GM23338 (cell line): ENCODE data around the gene ADGRD1. TPM values are rescaled to one million over a fixed set of nuclear protein-coding genes. Genes with fewer than 3 reads are reported as not detected.

Experiments used
- ATAC-seq: fragments of 200-7000 bp; cut with Tn5 transposase; 3 replicates; pipeline ENCODE4 v1.9.1; 2020
- DNase-seq: peaks from one replicate; pipeline ENCODE4 v3.0.0-alpha.2; 2015; ENCODE audit warnings: low spot score
- H2AFZ ChIP-seq: fragments of 200-600 bp; sonication (generic); 2 replicates; pipeline ENCODE4 v1.8.0; 2016; ENCODE audit warnings: antibody characterized with exemption, mild to moderate bottlenecking, moderate library complexity
- H3F3A ChIP-seq: fragments of 200-600 bp; sonication (generic); replicated peaks from 2 replicates; pipeline ENCODE4 v1.8.0; 2017; ENCODE audit warnings: antibody characterized with exemption, mixed run types, low read depth
- H3K27ac ChIP-seq: fragments of 200-600 bp; sonication (generic); 2 replicates; pipeline ENCODE4 v1.6.1; 2016; ENCODE audit warnings: low read depth
- H3K27me3 ChIP-seq: fragments of 200-600 bp; sonication (generic); 2 replicates; pipeline ENCODE4 v1.8.0; 2016; ENCODE audit warnings: mild to moderate bottlenecking, mixed run types, moderate library complexity; ENCODE audit not compliant: insufficient read depth
- H3K36me3 ChIP-seq: fragments of 200-600 bp; sonication (generic); 2 replicates; pipeline ENCODE4 v1.8.0; 2016; ENCODE audit warnings: mild to moderate bottlenecking; ENCODE audit not compliant: insufficient read depth
- H3K4me1 ChIP-seq: fragments of 200-600 bp; sonication (generic); 2 replicates; pipeline ENCODE4 v1.8.0; 2016; ENCODE audit warnings: mild to moderate bottlenecking, moderate library complexity; ENCODE audit not compliant: insufficient read depth
- H3K4me2 ChIP-seq: fragments of 200-600 bp; sonication (generic); 2 replicates; pipeline ENCODE4 v1.7.1; 2017; ENCODE audit warnings: mixed run types
- H3K4me3 ChIP-seq: fragments of 200-600 bp; sonication (generic); 2 replicates; pipeline ENCODE4 v1.6.1; 2016; ENCODE audit warnings: mixed run types
- H3K79me2 ChIP-seq: fragments of 200-600 bp; sonication (generic); replicated peaks from 2 replicates; pipeline ENCODE4 v1.8.0; 2017; ENCODE audit warnings: mild to moderate bottlenecking; ENCODE audit not compliant: insufficient read depth
- H3K9me2 ChIP-seq: fragments of 200-600 bp; sonication (generic); 2 replicates; pipeline ENCODE4 v1.8.0; 2017; ENCODE audit not compliant: insufficient read depth
- H4K20me1 ChIP-seq: fragments of 200-600 bp; sonication (generic); replicated peaks from 2 replicates; pipeline ENCODE4 v1.8.0; 2017; ENCODE audit warnings: mild to moderate bottlenecking; ENCODE audit not compliant: insufficient read depth
- H3K27ac Mint-ChIP-seq: 2 replicates; pipeline ENCODE4 v1.8.0; 2020; ENCODE audit warnings: inconsistent platforms, mild to moderate bottlenecking, moderate library complexity, mixed read lengths
- H3K27me3 Mint-ChIP-seq: 3 replicates; pipeline ENCODE4 v1.8.0; 2022; ENCODE audit warnings: low read depth, mild to moderate bottlenecking, moderate library complexity, mixed read lengths, inconsistent platforms; ENCODE audit not compliant: insufficient read depth, poor library complexity
- H3K36me3 Mint-ChIP-seq: 3 replicates; pipeline ENCODE4 v1.8.0; 2021; ENCODE audit warnings: low read depth, mild to moderate bottlenecking, inconsistent platforms, moderate library complexity, mixed read lengths
- H3K4me1 Mint-ChIP-seq: 3 replicates; pipeline ENCODE4 v1.8.0; 2020; ENCODE audit warnings: mild to moderate bottlenecking, inconsistent platforms, mixed read lengths
- H3K4me3 Mint-ChIP-seq: 3 replicates; pipeline ENCODE4 v1.8.0; 2021; ENCODE audit warnings: moderate library complexity, mild to moderate bottlenecking, inconsistent platforms, mixed read lengths
- H3K9me3 Mint-ChIP-seq: 3 replicates; pipeline ENCODE4 v1.8.0; 2020; ENCODE audit warnings: moderate library complexity, mild to moderate bottlenecking, inconsistent platforms, mixed read lengths
- CREB1 ChIP-seq: fragments of 250-450 bp; sonication (Bioruptor Pico); IDR thresholded peaks from 2 replicates; pipeline ENCODE4 v1.5.0; 2020; ENCODE audit warnings: low read depth, mild to moderate bottlenecking, moderate library complexity
- ETS1 ChIP-seq: IDR thresholded peaks from 2 replicates; pipeline ENCODE4 v1.6.1; 2016; ENCODE audit warnings: antibody characterized with exemption
- EZH2 ChIP-seq: fragments of 200-600 bp; sonication (generic); IDR thresholded peaks from one replicate; pipeline ENCODE4 v1.8.0; 2017; ENCODE audit warnings: antibody characterized with exemption, mild to moderate bottlenecking, low read depth; ENCODE audit not compliant: unreplicated experiment
- EZH2phosphoT487 ChIP-seq: fragments of 200-600 bp; sonication (generic); IDR thresholded peaks from one replicate; pipeline ENCODE4 v1.8.1; 2018; ENCODE audit warnings: antibody characterized with exemption; ENCODE audit not compliant: unreplicated experiment
- JUNB ChIP-seq: IDR thresholded peaks from one replicate; pipeline ENCODE4 v1.6.1; 2016; ENCODE audit warnings: antibody characterized with exemption; ENCODE audit not compliant: unreplicated experiment
- NANOG ChIP-seq: IDR thresholded peaks from 2 replicates; pipeline ENCODE4 v1.6.1; 2016; ENCODE audit warnings: antibody characterized with exemption, borderline replicate concordance
- POLR2AphosphoS5 ChIP-seq: IDR thresholded peaks from 2 replicates; pipeline ENCODE4 v1.6.1; 2016; ENCODE audit warnings: antibody characterized with exemption, low read depth
- STAT1 ChIP-seq: IDR thresholded peaks from one replicate; pipeline ENCODE4 v1.6.1; 2016; ENCODE audit warnings: antibody characterized with exemption; ENCODE audit not compliant: unreplicated experiment
- ZNF114 ChIP-seq: fragments of 250-450 bp; sonication (Bioruptor Pico); IDR thresholded peaks from 2 replicates; pipeline ENCODE4 v1.5.0; 2020; ENCODE audit warnings: mild to moderate bottlenecking, moderate library complexity
- ZNF331 ChIP-seq: fragments of 250-450 bp; sonication (Bioruptor Pico); IDR thresholded peaks from 2 replicates; pipeline ENCODE4 v1.5.0; 2020; ENCODE audit warnings: low read depth, mild to moderate bottlenecking, moderate library complexity
- polyA plus RNA-seq: library from polyadenylated mRNA; unstranded; fragments of >200 nt; fragmentation: Nextera tagmentation; extraction: Ambion mirVana; gene quantifications from 2 replicates; pipeline ENCODE4 v1.2.1, GENCODE V29; 2016
- total RNA-seq: library from RNA; depleted of rRNA; stranded (reverse); fragments of >200 nt; shearing (Covaris generic); gene quantifications from 2 replicates; pipeline ENCODE4 v1.2.3, GENCODE V29; 2014
- TF ChIP-seq, protein P1 (sequence below), 2 experiments: fragments of 200-600 bp in 1 of 2; sonication (generic) in 1 of 2; conservative IDR thresholded peaks; 2 replicates each; pipeline versions ENCODE4 v1.5.1 to v1.6.1; 2016 to 2017; ENCODE audit warnings: antibody characterized with exemption in 2 of 2, low read depth in 2 of 2, mild to moderate bottlenecking in 2 of 2, moderate library complexity in 1 of 2
- TF ChIP-seq, protein P2 (sequence below): IDR thresholded peaks from one replicate; pipeline ENCODE4 v1.6.1; 2018; ENCODE audit warnings: antibody characterized with exemption; ENCODE audit not compliant: unreplicated experiment

ADGRD1 gene
- total and polyA plus RNA-seq, 2 experiments from 2014 or later: 1.4 TPM; not detected in 1

DNA sequence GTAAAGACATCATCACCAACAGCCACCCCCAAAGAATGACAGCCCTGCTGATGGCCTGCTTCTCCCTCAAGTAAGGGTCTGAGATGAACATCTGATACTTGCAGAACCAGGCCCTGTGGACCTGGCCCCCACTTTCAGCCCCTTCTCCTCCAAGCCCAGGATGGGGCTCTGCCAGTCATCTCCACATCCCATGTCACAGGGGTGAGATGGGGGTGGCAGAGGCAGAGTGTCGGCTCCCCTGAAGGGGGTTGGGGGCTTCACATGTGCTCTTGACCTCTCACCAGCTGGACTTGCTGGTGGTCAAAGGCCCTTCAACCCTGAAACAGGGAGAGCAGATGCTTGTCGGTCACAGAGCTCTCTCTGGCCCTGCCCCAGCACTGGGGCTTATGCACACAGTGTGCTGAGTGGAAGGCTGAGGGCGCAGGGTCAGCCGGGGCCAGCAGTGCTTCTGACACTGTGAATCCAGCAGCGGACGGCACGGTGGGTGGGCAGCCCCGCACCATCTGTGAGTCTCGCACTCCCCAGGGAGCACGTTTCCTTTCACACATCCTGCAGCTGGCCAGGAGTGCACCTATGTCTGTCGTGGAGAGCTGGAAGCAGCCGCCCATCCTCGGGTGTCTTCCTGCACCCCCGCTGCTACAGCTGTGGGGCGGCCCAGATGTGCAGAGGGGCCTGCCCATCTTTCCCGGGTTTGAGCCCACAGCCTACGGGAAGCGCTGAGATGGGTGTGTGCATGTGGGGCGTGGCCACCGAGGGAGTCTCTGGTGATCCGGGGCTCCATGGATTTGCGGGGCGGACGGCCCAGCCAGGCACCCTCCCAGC is 94.3 kb downstream of the ADGRD1 start (continued):
- TF ChIP-seq ETS1 (no peak), EZH2 (no peak), ZNF331 (CRISPR knock-in tag) (no peak), JUNB (no peak), POLR2AphosphoS5 (no peak), CREB1 (no peak)
- TF ChIP-seq, protein P1, sequence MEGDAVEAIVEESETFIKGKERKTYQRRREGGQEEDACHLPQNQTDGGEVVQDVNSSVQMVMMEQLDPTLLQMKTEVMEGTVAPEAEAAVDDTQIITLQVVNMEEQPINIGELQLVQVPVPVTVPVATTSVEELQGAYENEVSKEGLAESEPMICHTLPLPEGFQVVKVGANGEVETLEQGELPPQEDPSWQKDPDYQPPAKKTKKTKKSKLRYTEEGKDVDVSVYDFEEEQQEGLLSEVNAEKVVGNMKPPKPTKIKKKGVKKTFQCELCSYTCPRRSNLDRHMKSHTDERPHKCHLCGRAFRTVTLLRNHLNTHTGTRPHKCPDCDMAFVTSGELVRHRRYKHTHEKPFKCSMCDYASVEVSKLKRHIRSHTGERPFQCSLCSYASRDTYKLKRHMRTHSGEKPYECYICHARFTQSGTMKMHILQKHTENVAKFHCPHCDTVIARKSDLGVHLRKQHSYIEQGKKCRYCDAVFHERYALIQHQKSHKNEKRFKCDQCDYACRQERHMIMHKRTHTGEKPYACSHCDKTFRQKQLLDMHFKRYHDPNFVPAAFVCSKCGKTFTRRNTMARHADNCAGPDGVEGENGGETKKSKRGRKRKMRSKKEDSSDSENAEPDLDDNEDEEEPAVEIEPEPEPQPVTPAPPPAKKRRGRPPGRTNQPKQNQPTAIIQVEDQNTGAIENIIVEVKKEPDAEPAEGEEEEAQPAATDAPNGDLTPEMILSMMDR (conservative IDR thresholded peaks at IDR 0.05; ENCODE audit: low read depth in 2 of 2): no peak
- TF ChIP-seq, protein P2, sequence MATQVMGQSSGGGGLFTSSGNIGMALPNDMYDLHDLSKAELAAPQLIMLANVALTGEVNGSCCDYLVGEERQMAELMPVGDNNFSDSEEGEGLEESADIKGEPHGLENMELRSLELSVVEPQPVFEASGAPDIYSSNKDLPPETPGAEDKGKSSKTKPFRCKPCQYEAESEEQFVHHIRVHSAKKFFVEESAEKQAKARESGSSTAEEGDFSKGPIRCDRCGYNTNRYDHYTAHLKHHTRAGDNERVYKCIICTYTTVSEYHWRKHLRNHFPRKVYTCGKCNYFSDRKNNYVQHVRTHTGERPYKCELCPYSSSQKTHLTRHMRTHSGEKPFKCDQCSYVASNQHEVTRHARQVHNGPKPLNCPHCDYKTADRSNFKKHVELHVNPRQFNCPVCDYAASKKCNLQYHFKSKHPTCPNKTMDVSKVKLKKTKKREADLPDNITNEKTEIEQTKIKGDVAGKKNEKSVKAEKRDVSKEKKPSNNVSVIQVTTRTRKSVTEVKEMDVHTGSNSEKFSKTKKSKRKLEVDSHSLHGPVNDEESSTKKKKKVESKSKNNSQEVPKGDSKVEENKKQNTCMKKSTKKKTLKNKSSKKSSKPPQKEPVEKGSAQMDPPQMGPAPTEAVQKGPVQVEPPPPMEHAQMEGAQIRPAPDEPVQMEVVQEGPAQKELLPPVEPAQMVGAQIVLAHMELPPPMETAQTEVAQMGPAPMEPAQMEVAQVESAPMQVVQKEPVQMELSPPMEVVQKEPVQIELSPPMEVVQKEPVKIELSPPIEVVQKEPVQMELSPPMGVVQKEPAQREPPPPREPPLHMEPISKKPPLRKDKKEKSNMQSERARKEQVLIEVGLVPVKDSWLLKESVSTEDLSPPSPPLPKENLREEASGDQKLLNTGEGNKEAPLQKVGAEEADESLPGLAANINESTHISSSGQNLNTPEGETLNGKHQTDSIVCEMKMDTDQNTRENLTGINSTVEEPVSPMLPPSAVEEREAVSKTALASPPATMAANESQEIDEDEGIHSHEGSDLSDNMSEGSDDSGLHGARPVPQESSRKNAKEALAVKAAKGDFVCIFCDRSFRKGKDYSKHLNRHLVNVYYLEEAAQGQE: no peak

- H3K9me3 Mint-ChIP-seq: peaks cover 5% of the 10 kb centered on the region; the same call in 2 of the 3 replicates
- H3K36me3 Mint-ChIP-seq: no peaks in the 10 kb centered on the region
- H3K4me3 Mint-ChIP-seq: no peak overlapping the region
- no peaks in the 10 kb centered on the region for H3K4me1 ChIP-seq
- H3K27ac ChIP-seq: no peak overlapping the region
- no peak overlapping the region for H3K27ac Mint-ChIP-seq
- no peaks in the 10 kb centered on the region for H3K27me3 ChIP-seq
- DNase-seq: no peak
- no peaks in the 10 kb centered on the region for H3K9me2 ChIP-seq
- no peaks in the 10 kb centered on the region for H4K20me1 ChIP-seq
- peaks cover 11% of the 10 kb centered on the region for H3K27me3 Mint-ChIP-seq
- no peak overlapping the region for H3K4me3 ChIP-seq
- no peak overlapping the region for H2AFZ ChIP-seq
- no peaks in the 10 kb centered on the region for H3K36me3 ChIP-seq
- H3F3A ChIP-seq: no peaks in the 10 kb centered on the region
- H3K4me1 Mint-ChIP-seq: peaks cover 2% of the 10 kb centered on the region; the same call in 1 of the 3 replicates
- TF ChIP-seq, protein P1 (conservative IDR thresholded peaks at IDR 0.05; ENCODE audit: low read depth in 2 of 2): no peak
- TF ChIP-seq, protein P2: no peak
- TF ChIP-seq ZNF331 (CRISPR knock-in tag) (no peak), POLR2AphosphoS5 (no peak), ZNF114 (no peak), JUNB (no peak), NANOG (no peak), EZH2phosphoT487 (no peak), STAT1 (no peak), CREB1 (no peak)
- no peak for ATAC-seq
- no peak overlapping the region for H3K4me2 ChIP-seq
- H3K79me2 ChIP-seq: no peaks in the 10 kb centered on the region
Observed at GRCh38 chr12:131048611-131048990, 94.9 kb downstream of the ADGRD1 start.
